Breast epithelium (tissue), 4 donors: ENCODE data around the gene ART1. TPM values are rescaled to one million over a fixed set of nuclear protein-coding genes. Genes with fewer than 3 reads are reported as not detected.
A peak's percentile ranks its signal among the peaks of the same experiment; 100 is the strongest.

Experiments
- DNase-seq, 2 donors: peaks; one replicate each; pipeline ENCODE4 v3.0.0-alpha.2; 2019; ENCODE audit warnings: low spot score in 2 of 2
- H3K27ac ChIP-seq, 2 donors: fragments of 200-600 bp; sonication (generic) in 1 of 2; one replicate each; pipeline ENCODE4 v1.5.1; 2016 to 2019; ENCODE audit warnings: mild to moderate bottlenecking in 1 of 2
- H3K27me3 ChIP-seq, 2 donors: fragments of 200-600 bp; sonication (generic) in 1 of 2; one replicate each; pipeline versions ENCODE4 v1.5.1 to v1.6.0; 2017 to 2019; ENCODE audit warnings: control low read depth in 1 of 2, mild to moderate bottlenecking in 1 of 2
- H3K36me3 ChIP-seq: fragments of 200-600 bp; one replicate; pipeline ENCODE4 v1.5.1; 2019
- H3K4me1 ChIP-seq, 2 donors: fragments of 200-600 bp; sonication (generic); one replicate each; pipeline ENCODE4 v1.5.1; 2016 to 2019; ENCODE audit warnings: control low read depth in 1 of 2
- H3K4me3 ChIP-seq, 3 donors: fragments of 200-600 bp; sonication (generic); 1 replicate in 2 of 3; 2 replicates in 1 of 3; pipeline ENCODE4 v1.5.1; 2016 to 2019; ENCODE audit warnings: mild to moderate bottlenecking in 3 of 3, moderate library complexity in 2 of 3
- H3K9me3 ChIP-seq, 2 donors: fragments of 200-600 bp; sonication (generic) in 1 of 2; one replicate each; pipeline ENCODE4 v1.5.1; 2016 to 2019; ENCODE audit warnings: control low read depth in 1 of 2
- POLR2A ChIP-seq: fragments of 450-650 bp; IDR thresholded peaks from one replicate; pipeline ENCODE4 v1.6.1; 2016; ENCODE audit warnings: antibody characterized with exemption, mild to moderate bottlenecking, moderate library complexity
- POLR2AphosphoS5 ChIP-seq, 3 donors: sonication (generic); formaldehyde crosslinking; IDR thresholded peaks; one replicate each; pipeline ENCODE4 v1.6.1; 2017; ENCODE audit warnings: antibody characterized with exemption in 3 of 3
- intact Hi-C: fragments of 100-400 bp; cut with DNase I; formaldehyde crosslinking; loops from one replicate; pipeline ENCODE4 v1.15.1; 2023; ENCODE audit warnings: low total_unique reads
- total RNA-seq, 3 donors: library from RNA; depleted of rRNA; stranded (reverse); fragments of >200 nt; gene quantifications; one replicate each; pipeline ENCODE4 v1.1.0, GENCODE V29; 2016
- TF ChIP-seq, protein P1 (sequence below), 3 donors: fragments of 450-650 bp; IDR thresholded peaks; one replicate each; pipeline ENCODE4 v1.5.1; 2016 to 2017; ENCODE audit warnings: antibody characterized with exemption in 3 of 3, mild to moderate bottlenecking in 3 of 3, moderate library complexity in 3 of 3

Gene ART1
- total RNA-seq, 3 donors from 2014 or later: not detected

DNA sequence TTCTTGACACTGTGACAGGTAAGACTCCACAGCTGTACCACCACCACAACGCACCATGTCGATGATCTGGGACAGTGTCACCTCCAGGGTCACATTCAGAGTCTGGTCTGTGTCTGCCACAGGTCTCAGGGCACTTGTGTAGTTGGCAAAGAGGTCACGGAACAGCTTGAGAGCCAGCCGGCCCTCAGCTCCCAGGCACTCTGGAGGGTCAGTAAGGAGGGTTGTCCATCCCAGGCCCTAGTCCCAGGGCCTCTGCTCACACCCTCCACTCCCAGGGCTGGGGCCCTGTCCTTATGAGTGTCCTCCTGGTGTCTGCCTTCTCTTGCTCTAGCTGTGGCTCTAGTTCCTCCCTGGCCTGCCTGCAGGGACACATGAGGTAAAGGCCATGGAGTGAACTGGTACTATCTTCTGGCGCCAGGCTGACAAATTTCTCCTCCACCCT lies 24.8 kb downstream of the ART1 start:
- Histone ChIP-seq H3K4me1 (no peaks in the 10 kb centered on the region), H3K27ac (no peak overlapping the region), H3K27me3 (no peaks in the 10 kb centered on the region), H3K36me3 (peaks cover 6% of the 10 kb centered on the region), H3K4me3 (no peak overlapping the region), H3K9me3 (no peaks in the 10 kb centered on the region)
- intact Hi-C loops: no loop called here
- DNase-seq: no peak
- TF ChIP-seq, protein P1, sequence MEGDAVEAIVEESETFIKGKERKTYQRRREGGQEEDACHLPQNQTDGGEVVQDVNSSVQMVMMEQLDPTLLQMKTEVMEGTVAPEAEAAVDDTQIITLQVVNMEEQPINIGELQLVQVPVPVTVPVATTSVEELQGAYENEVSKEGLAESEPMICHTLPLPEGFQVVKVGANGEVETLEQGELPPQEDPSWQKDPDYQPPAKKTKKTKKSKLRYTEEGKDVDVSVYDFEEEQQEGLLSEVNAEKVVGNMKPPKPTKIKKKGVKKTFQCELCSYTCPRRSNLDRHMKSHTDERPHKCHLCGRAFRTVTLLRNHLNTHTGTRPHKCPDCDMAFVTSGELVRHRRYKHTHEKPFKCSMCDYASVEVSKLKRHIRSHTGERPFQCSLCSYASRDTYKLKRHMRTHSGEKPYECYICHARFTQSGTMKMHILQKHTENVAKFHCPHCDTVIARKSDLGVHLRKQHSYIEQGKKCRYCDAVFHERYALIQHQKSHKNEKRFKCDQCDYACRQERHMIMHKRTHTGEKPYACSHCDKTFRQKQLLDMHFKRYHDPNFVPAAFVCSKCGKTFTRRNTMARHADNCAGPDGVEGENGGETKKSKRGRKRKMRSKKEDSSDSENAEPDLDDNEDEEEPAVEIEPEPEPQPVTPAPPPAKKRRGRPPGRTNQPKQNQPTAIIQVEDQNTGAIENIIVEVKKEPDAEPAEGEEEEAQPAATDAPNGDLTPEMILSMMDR (IDR thresholded peaks at IDR 0.05): no peak
- no peak for TF ChIP-seq POLR2A
- no peak for TF ChIP-seq POLR2AphosphoS5 (IDR thresholded peaks at IDR 0.05)

DNA sequence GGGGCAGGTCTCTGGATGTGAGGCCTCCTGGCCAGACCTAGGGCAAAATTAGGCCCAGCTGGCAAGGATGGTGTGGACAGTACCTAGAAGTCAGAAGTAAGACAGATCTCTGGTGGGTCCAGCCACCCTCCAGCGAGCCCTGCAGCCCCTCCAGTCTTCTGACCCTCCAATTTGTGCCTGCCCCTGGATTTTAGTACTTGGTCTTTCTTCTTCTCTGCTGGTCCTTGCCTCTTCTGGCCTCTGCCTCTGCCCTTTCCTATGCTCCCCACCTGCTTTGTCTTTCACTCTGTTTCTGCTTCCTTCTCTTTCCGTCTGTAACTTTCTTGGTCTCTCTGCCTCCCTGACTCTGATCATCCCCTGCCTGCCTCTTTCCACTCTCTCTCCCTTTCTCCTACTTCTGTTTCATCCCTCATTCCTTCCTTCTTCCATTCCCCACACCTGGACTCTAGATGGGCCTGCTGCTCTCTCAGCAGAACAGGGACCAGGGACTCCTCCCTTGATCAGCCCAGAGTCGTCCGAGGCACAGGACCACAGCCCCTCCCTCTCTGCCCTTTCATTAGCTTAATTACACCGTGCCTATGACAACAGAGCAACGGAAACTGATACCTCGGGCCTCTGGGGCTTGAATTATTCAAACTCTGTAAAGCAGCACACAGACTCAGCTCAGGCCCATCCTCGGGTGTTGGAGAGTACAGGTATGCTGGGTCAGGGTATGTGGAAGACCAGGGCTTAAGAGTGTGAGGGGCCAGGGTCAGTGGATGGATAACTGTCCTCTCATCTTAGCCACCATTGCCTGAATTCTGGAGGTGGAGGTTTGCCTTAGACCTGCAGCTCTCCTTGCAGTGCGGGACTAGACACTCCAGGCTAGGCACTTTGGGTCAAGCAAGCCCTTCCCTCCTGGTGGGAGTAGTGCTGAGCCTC lies 26.7 kb downstream of the ART1 start, which contains the start of gene CHRNA10:
CHRNA10 (minus strand) TSS at position 51 of the 921 bp plus-strand sequence. CDS start 72 bp downstream, outside the sequence.
- no peaks in the 10 kb centered on the region for H3K27me3 ChIP-seq
- H3K4me1 ChIP-seq: no peaks in the 10 kb centered on the region
- no peak within 1 kb of the TSS for H3K27ac ChIP-seq
- intact Hi-C loops: no loop called here
- DNase-seq: no peak
- no peak for TF ChIP-seq POLR2AphosphoS5 (IDR thresholded peaks at IDR 0.05)
- no peak for TF ChIP-seq POLR2A
- TF ChIP-seq, protein P1 (IDR thresholded peaks at IDR 0.05): no peak
- H3K36me3 ChIP-seq: peaks cover 17% of the 10 kb centered on the region
- no peak within 1 kb of the TSS for H3K4me3 ChIP-seq
- H3K9me3 ChIP-seq: no peaks in the 10 kb centered on the region

DNA sequence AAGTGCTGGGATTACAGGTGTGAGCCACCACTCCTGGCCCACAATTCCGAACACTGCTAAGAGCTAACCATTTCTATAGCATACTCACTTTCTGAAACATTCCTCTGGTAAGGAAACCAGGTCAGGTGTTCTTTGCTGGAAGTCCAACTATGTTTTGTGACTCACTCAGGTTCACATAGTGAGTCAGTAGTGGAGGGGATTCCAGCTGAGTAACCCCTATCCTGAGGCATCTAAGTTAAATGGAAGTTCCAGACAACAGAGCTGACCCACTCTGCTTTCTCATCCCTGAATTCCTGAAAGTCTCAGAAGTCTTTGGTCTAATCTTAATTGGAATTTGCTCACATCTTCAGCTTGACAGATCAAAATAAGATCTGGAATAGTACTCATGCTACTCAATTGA lies 29.3 kb downstream of the ART1 start:
- H3K36me3 ChIP-seq: peaks cover 11% of the 10 kb centered on the region
- no peaks in the 10 kb centered on the region for H3K4me1 ChIP-seq
- TF ChIP-seq POLR2A (no peak), POLR2AphosphoS5 (IDR thresholded peaks at IDR 0.05) (no peak)
- TF ChIP-seq, protein P1 (IDR thresholded peaks at IDR 0.05): no peak
- DNase-seq: no peak
- intact Hi-C loops: no loop called here
- no peaks in the 10 kb centered on the region for H3K9me3 ChIP-seq
- no peak overlapping the region for H3K27ac ChIP-seq
- H3K27me3 ChIP-seq: no peaks in the 10 kb centered on the region
- no peak overlapping the region for H3K4me3 ChIP-seq

DNA sequence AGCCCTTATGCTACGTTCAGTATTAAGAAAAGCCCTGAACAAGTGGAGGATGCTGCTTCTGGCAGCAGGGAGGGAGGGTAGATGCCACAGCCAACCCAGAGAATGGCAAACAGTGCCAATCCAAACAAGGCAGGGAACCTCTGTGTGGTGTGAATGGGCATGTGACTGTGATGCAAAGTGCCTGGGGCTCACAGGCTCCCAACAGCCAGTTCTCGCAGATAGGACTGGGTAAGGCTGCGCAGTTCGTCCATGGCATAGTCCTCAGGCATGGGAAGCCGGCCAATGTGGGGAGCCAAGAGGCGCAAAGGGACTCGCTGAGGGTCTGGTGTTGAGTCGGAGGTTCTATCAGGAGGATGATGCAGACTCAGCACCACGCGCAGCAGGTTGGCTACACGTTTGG lies 31.0 kb downstream of the ART1 start:
- H3K4me1 ChIP-seq: no peaks in the 10 kb centered on the region
- no peak overlapping the region for H3K4me3 ChIP-seq
- H3K27ac ChIP-seq: no peak overlapping the region
- peak in 1 of 2 donors; percentile 26 for DNase-seq
- H3K36me3 ChIP-seq: peaks cover 16% of the 10 kb centered on the region
- TF ChIP-seq POLR2AphosphoS5 (IDR thresholded peaks at IDR 0.05): no peak
- no peaks in the 10 kb centered on the region for H3K27me3 ChIP-seq
- intact Hi-C loops: no loop called here
- H3K9me3 ChIP-seq: no peaks in the 10 kb centered on the region

DNA sequence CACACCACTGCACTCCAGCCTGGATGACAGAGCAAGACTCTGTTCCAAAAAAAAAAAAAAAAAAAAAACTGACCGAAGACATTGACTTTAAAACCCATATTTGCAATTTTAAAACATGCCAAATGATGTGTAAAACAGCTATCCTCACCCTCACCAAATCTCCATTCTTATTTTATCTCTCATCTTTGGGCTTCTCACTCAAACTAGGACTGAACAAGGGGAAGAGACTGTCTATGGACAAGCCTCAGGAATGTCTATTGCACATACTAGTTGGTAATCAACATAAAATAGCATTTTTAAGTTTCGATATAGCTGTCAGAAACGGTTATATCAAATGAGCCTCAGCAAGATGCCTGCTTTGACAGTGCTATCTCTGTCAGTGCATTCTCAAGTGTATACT lies 34.1 kb downstream of the ART1 start:
- Histone ChIP-seq H3K4me1 (no peaks in the 10 kb centered on the region), H3K36me3 (peaks cover 26% of the 10 kb centered on the region), H3K4me3 (no peak overlapping the region), H3K27me3 (no peaks in the 10 kb centered on the region), H3K27ac (no peak overlapping the region), H3K9me3 (no peaks in the 10 kb centered on the region)
- no peak for DNase-seq
- intact Hi-C loops: no loop called here
- no peak for TF ChIP-seq POLR2A
- TF ChIP-seq, protein P1 (IDR thresholded peaks at IDR 0.05): no peak
- TF ChIP-seq POLR2AphosphoS5 (IDR thresholded peaks at IDR 0.05): no peak
